Measurements from ENCODE around the gene MRPL51. TPM values are rescaled to one million over a fixed set of nuclear protein-coding genes. Genes with fewer than 3 reads are reported as not detected.

The MRPL51 gene
- polyA plus RNA-seq, 1 donor (not counting 4 experiments of a cell fraction or from before 2014, with no cell fraction given): 184 TPM

- H3K4me3 ChIP-seq (ENCODE audit: control insufficient read depth in 2 of 3, extremely low read depth in 1 of 3, insufficient read depth in 2 of 3, low read depth in 1 of 3, low read length in 3 of 3): peak overlapping the region; percentile 42 to 56 (median 52)
- no peaks in the 10 kb centered on the region for H4K20me1 ChIP-seq (ENCODE audit: control insufficient read depth, extremely low read depth, insufficient read depth, low read length)
- H3K79me2 ChIP-seq (ENCODE audit: control insufficient read depth, insufficient read depth, low read length): no peaks in the 10 kb centered on the region
- dilution Hi-C loops (cut with MboI; ENCODE audit: extremely low pct_ligation_motif_present, low sequenced_read_pairs): no loop called here
- peaks cover 1 to 2% of the 10 kb centered on the region in 2 experiments for H3K36me3 ChIP-seq (ENCODE audit: control insufficient read depth in 2 of 2, extremely low read depth in 1 of 2, insufficient read depth in 2 of 2, low read length in 2 of 2)
- peaks cover 20% of the 10 kb centered on the region for H3K4me1 ChIP-seq (ENCODE audit: control insufficient read depth, extremely low read depth, insufficient read depth, low read length)
- no peak for DNase-seq (ENCODE audit: low read depth, low spot score)
- H3K27me3 ChIP-seq (ENCODE audit: control insufficient read depth, extremely low read depth, insufficient read depth, low read length): no peaks in the 10 kb centered on the region
- TF ChIP-seq EZH2 (IDR thresholded peaks at IDR 0.05; ENCODE audit: low read length) (no peak), CTCF (optimal IDR thresholded peaks at IDR 0.05 in 1 of 3, IDR thresholded peaks at IDR 0.05 in 1 of 3, conservative IDR thresholded peaks at IDR 0.05 in 1 of 3; ENCODE audit: extremely low read depth in 1 of 3, insufficient read depth in 2 of 3, low read length in 3 of 3) (no peak)
- H3K9ac ChIP-seq (ENCODE audit: control insufficient read depth, extremely low read depth, insufficient read depth, low read length): peak overlapping the region; percentile 82
- H3K27ac ChIP-seq (ENCODE audit: control insufficient read depth, insufficient read depth, low read length): peak overlapping the region; percentile 72
- FAIRE-seq: peak; percentile 58
- H3K9me1 ChIP-seq (ENCODE audit: control insufficient read depth, extremely low read depth, insufficient read depth, low read length): no peaks in the 10 kb centered on the region
- peak overlapping the region; percentile 97 for H2AFZ ChIP-seq (ENCODE audit: control insufficient read depth, low read length)
- H3K4me2 ChIP-seq (ENCODE audit: control insufficient read depth, extremely low read depth, insufficient read depth, low read depth, low read length): peak overlapping the region; percentile 95
- no peaks in the 10 kb centered on the region for H3K9me3 ChIP-seq (ENCODE audit: control insufficient read depth, low read depth, low read length)
Observed at GRCh38 chr12:6452245-6452943, 40.7 kb downstream of the MRPL51 start.

DNA sequence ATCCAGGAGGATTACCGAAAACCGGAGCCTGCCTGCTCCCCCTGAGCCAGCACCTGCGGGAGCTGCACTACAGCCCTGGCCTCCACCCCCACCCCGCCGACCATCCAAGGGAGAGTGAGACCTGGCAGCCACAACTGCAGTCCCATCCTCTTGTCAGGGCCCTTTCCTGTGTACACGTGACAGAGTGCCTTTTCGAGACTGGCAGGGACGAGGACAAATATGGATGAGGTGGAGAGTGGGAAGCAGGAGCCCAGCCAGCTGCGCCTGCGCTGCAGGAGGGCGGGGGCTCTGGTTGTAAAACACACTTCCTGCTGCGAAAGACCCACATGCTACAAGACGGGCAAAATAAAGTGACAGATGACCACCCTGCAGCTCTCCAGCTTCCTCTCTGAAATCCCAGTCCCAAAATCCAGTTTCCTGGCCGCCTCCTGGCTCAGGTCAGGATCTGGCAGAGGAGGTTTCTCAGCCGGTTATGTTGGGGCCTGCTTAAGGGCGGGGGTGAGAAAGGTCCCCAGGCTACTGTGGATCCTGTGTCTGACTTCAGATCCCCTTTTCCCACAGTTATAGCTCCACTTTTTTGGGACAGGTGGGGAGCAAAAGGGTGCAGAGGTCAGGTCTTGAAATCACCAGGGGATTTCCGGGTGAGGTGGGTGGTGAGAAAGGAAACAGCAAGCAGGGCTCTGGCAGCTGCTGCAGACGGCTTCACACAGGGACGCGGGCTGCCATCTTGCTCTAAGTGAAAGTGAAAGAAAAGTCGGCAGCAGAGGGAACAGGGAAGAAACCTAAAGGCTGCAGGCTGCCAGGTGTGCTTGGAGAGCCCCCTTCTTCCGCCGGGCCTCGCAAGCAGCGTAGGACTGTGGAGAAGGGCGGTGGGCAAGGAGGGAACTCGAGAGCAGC lies 41.5 kb downstream of the MRPL51 start, which contains the start of gene TAPBPL:
Gene TAPBPL, plus strand, starts transcription at position 695 of the 897 bp plus-strand sequence. CDS start 207 bp downstream, outside the sequence.
- Histone ChIP-seq H4K20me1 (ENCODE audit: control insufficient read depth, extremely low read depth, insufficient read depth, low read length) (no peaks in the 10 kb centered on the region), H2AFZ (ENCODE audit: control insufficient read depth, low read length) (peak within 1 kb of the TSS; percentile 97), H3K9ac (ENCODE audit: control insufficient read depth, extremely low read depth, insufficient read depth, low read length) (peak within 1 kb of the TSS; percentile 82), H3K27me3 (ENCODE audit: control insufficient read depth, extremely low read depth, insufficient read depth, low read length) (no peaks in the 10 kb centered on the region), H3K4me3 (ENCODE audit: control insufficient read depth in 2 of 3, extremely low read depth in 1 of 3, insufficient read depth in 2 of 3, low read depth in 1 of 3, low read length in 3 of 3) (peak within 1 kb of the TSS; percentile 42 to 56 (median 52)), H3K9me1 (ENCODE audit: control insufficient read depth, extremely low read depth, insufficient read depth, low read length) (no peaks in the 10 kb centered on the region), H3K4me1 (ENCODE audit: control insufficient read depth, extremely low read depth, insufficient read depth, low read length) (peaks cover 20% of the 10 kb centered on the region), H3K4me2 (ENCODE audit: control insufficient read depth, extremely low read depth, insufficient read depth, low read depth, low read length) (peak within 1 kb of the TSS; percentile 95), H3K27ac (ENCODE audit: control insufficient read depth, insufficient read depth, low read length) (peak within 1 kb of the TSS; percentile 72), H3K79me2 (ENCODE audit: control insufficient read depth, insufficient read depth, low read length) (no peaks in the 10 kb centered on the region), H3K9me3 (ENCODE audit: control insufficient read depth, low read depth, low read length) (no peaks in the 10 kb centered on the region), H3K36me3 (ENCODE audit: control insufficient read depth in 2 of 2, extremely low read depth in 1 of 2, insufficient read depth in 2 of 2, low read length in 2 of 2) (peaks cover 0 to 2% of the 10 kb centered on the region in 2 experiments)
- dilution Hi-C loops (cut with MboI; ENCODE audit: extremely low pct_ligation_motif_present, low sequenced_read_pairs): no loop called here
- no peak for DNase-seq (ENCODE audit: low read depth, low spot score)
- TF ChIP-seq CTCF (optimal IDR thresholded peaks at IDR 0.05 in 1 of 3, IDR thresholded peaks at IDR 0.05 in 1 of 3, conservative IDR thresholded peaks at IDR 0.05 in 1 of 3; ENCODE audit: extremely low read depth in 1 of 3, insufficient read depth in 2 of 3, low read length in 3 of 3) (no peak), EZH2 (IDR thresholded peaks at IDR 0.05; ENCODE audit: low read length) (no peak)
- FAIRE-seq: peak; percentile 81

All from keratinocyte (primary cell).